ENCODE data around the gene LY6G5B. TPM values are rescaled to one million over a fixed set of nuclear protein-coding genes. Genes with fewer than 3 reads are reported as not detected.
A peak's percentile ranks its signal among the peaks of the same experiment; 100 is the strongest.

Gene LY6G5B
- total and polyA plus RNA-seq, 5 experiments from 2014 or later: 0.25 to 48.8 (median 44.1) TPM; not detected in 2

DNA sequence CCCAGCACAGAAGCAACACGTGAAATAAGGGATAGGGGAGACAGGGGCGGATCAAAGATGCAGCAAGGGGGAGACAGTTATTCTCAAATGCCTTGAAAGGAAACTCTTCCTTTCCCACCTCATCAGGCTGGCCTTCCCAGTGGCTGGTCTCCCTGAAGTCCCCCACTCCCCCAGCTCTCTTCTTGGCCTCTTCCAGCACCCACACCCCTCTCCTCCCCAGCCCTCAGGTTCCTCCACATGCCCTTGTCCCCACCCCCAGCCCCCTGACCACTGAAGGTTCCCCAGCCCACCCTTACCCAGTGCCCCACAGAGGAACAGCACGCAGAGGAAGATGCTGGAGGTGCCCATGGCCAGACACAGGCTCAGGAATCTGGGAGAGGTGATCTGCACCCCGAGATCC lies 43.7 kb downstream of the LY6G5B start:
- Mint-ChIP-seq H3K36me3 (no peaks in the 10 kb centered on the region), H3K4me3 (no peak overlapping the region), H3K4me1 (peaks cover 18 to 28% (median 25%) of the 10 kb centered on the region in 4 donors), H3K27me3 (no peaks in the 10 kb centered on the region), H3K9me3 (no peaks in the 10 kb centered on the region), H3K27ac (peak overlapping the region in 3 of 10 donors; percentile 27 to 56 (median 31))
- ATAC-seq (no peak), DNase-seq (no peak)
- POLR2A ChIA-PET: interaction anchor here (1.0 kb wide), 1 partner anchor 10 kb away, joined by 5 read pairs; the partner anchor contains the start of gene ABHD16A

DNA sequence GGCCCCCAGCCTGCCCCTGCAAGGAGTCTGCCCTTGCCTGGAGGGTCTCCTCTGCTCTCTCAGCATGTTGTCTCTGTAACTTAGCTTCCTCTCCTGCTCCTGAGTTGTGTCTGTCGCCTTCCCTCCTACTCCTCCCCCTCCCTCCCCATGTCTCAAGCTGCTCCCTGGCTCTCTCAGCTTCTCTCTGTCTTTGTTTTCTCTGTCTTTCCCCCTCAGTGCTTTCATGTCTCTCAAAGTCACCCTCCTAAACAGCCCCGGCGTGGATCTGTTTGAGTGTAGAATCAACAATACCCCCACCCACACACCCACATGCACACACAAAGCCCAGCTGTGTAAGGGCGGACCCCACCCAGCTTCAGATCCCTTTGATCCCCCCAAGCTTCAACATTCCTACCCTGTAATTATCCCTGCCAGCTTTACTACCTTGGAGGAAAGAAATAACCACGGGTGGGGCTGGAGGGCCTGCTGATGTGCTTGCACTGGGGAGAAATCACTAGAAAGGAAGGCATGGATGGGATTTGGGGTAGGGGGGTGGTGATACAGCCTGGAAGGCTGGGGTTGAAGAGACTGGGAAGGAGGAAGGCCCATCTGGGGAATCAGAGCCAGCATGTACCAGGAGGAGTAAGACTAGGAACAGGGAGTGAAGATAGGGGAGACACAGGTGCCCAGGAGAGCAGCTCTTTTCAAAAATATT lies 44.4 kb downstream of the LY6G5B start:
- Mint-ChIP-seq H3K4me1 (peaks cover 18 to 28% (median 25%) of the 10 kb centered on the region in 4 donors), H3K36me3 (no peaks in the 10 kb centered on the region), H3K27ac (peak overlapping the region in 7 of 10 donors; percentile 10 to 88 (median 75)), H3K4me3 (peak overlapping the region in 1 of 10 donors; percentile 5), H3K27me3 (no peaks in the 10 kb centered on the region), H3K9me3 (no peaks in the 10 kb centered on the region)
- ATAC-seq: no peak
- POLR2A ChIA-PET: interaction anchor here (1.0 kb wide), 1 partner anchor 11 kb away, joined by 5 read pairs; the partner anchor contains the start of gene ABHD16A
- no peak for DNase-seq

DNA sequence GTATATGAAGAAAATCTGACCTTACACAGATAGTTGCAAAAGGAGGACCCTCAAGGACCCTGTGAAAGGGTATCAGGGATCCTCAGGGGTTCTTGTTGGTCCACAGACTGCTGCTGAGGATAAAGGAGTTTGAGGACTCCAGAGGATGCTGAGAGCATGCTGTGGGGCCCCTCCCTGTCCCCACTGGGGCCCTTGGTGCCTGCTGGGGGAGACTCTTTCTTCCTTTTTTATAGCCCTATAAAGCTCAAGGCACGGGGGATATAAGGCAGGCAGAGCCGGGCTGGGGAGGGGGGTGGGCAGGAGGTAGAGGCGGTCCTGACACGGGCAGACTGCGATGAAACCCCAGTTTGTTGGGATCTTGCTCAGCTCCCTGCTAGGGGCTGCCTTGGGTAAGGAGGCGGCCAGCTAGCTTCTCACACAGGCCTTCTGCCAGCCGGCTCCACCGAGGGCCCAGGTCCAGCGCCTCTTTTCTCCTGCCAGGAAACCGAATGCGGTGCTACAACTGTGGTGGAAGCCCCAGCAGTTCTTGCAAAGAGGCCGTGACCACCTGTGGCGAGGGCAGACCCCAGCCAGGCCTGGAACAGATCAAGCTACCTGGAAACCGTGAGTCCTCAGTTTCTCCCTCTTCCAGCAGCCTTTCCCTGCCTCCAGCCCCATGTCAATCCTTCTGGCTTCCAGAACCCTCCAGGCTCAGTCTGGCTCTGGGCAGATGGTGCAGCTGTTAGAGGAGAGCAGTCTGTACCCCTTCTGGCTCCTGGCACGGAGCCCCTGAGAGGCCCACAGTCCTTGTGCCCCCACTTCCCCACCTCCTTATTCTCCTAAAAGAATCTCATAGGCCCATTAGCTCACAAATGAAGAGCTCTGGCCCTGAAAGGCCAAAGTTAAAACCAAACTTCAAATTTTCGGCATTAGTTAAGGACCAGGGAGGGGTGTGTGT lies 45.5 kb downstream of the LY6G5B start, which contains the start of gene LY6G6D:
LY6G6D (plus strand) TSS at position 327 of the 937 bp plus-strand sequence; CDS start at position 335, 8 bp downstream.
- Mint-ChIP-seq H3K27ac (peak within 1 kb of the TSS in 7 of 10 donors; percentile 10 to 88 (median 75)), H3K36me3 (no peaks in the 10 kb centered on the region), H3K9me3 (no peaks in the 10 kb centered on the region), H3K27me3 (no peaks in the 10 kb centered on the region), H3K4me3 (peak within 1 kb of the TSS in 1 of 10 donors; percentile 5), H3K4me1 (peaks cover 22 to 28% (median 25%) of the 10 kb centered on the region in 4 donors)
- POLR2A ChIA-PET: interaction anchor here (0.7 to 1.0 kb wide), 3 partner anchors 8 to 139 kb away, joined by 3 to 4 read pairs (median 3); partner anchors contain the start of genes ABHD16A and MPIG6B
- DNase-seq (no peak), ATAC-seq (no peak)

DNA sequence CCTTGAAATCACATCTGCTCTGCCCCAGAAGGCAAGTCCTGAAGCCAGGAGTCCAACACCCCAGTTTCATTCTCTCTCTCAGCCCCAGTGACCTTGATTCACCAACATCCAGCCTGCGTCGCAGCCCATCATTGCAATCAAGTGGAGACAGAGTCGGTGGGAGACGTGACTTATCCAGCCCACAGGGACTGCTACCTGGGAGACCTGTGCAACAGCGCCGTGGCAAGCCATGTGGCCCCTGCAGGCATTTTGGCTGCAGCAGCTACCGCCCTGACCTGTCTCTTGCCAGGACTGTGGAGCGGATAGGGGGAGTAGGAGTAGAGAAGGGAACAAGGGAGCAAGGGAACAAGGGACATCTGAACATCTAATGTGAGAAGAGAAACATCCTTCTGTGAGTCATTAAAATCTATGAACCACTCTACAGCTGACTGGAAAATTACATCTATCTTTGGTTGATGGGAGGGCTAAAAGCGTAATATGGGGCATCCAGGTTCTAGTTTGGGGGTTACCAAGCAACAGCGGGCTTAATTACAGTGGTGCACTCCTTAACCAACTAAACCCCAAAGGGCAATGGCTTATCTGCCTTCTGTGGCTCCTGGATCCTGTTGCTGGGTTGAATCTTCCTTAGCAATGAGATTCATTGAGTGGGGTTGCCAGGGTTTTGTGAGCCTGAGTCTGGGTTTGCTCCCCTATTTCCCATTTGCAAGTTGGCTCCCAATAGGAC lies 47.9 kb downstream of the LY6G5B start:
- Mint-ChIP-seq H3K36me3 (no peaks in the 10 kb centered on the region), H3K4me1 (peaks cover 8 to 15% (median 11%) of the 10 kb centered on the region in 4 donors), H3K4me3 (no peak overlapping the region), H3K27me3 (no peaks in the 10 kb centered on the region), H3K27ac (no peak overlapping the region), H3K9me3 (no peaks in the 10 kb centered on the region)
- DNase-seq (no peak), ATAC-seq (no peak)
- POLR2A ChIA-PET: no interaction called here

DNA sequence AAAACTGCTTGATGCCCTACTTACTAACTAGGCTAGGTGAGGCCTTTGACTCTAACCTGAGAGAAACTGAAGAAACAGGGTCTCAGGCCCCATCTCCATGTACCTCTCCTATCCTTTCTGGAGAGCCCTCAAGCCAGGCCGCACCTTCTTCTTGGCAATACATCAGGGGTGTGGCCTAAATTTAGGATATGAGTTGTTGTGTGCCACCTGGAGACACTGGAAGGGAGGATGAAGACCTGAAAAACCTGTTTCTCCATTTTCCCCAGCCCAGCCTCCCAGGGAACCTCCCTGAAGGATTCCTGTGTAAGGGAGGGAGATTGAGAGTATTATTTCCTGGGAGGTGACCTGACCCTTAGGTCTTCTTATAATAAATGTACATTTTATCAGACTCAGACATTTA lies 48.5 kb downstream of the LY6G5B start:
- ATAC-seq (no peak), DNase-seq (no peak)
- Mint-ChIP-seq H3K4me3 (no peak overlapping the region), H3K9me3 (no peaks in the 10 kb centered on the region), H3K27me3 (no peaks in the 10 kb centered on the region), H3K27ac (no peak overlapping the region), H3K36me3 (no peaks in the 10 kb centered on the region), H3K4me1 (peaks cover 9 to 15% (median 13%) of the 10 kb centered on the region in 4 donors)
- POLR2A ChIA-PET: no interaction called here

DNA sequence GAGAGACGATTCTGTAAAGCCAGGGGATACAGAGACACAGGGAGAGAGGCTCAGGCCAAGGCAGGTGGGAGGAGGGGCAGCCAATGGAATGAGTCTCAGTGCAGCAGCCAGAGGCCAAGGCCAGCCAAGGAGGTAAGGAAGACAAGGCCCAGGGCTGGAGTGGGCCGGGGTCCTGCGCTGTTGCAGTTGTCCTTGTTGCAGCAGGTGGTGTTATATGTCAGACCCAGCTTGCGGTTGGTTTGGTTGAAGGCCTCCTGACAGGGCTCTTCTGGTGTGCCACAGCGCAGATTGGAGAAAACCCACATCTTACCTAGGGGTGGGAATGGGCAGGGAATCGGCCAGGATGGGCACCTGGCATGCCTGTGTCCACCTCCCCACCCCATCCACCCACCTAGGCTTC lies 49.2 kb downstream of the LY6G5B start:
- H3K9me3 Mint-ChIP-seq: no peaks in the 10 kb centered on the region
- no peaks in the 10 kb centered on the region for H3K27me3 Mint-ChIP-seq
- ATAC-seq (no peak), DNase-seq (no peak)
- POLR2A ChIA-PET: no interaction called here
- H3K27ac Mint-ChIP-seq: peak overlapping the region in 1 of 10 donors; percentile 56
- peaks cover 10 to 17% (median 14%) of the 10 kb centered on the region in 4 donors for H3K4me1 Mint-ChIP-seq
- no peaks in the 10 kb centered on the region for H3K36me3 Mint-ChIP-seq
- no peak overlapping the region for H3K4me3 Mint-ChIP-seq

DNA sequence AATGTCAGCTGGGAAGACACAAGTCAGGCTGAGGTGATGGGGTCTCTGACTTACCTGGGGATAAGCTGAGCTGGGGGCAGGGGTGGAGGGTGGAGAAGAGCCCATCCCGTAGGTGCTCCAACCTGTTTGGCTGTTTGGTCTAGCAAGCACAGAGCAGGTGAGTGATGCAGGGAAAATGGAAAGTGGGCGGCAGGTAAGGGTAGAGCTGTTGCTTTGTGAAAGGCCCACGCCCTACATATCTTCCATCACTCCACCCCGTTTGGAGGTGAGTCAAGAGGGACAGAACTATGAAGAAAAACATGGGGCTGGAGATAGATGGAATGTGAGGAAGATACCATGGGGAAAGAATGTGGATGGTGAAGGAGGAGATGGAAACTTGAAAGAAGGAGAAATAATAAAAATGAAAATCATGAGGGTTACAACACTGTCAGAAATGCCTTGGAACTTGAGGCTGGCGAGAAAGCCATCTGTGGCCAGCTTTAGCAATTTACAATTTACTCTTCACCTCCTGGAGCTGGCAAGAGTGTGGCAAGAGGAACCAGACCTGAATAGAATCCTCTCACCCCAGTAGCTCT lies 50.5 kb downstream of the LY6G5B start:
- ATAC-seq (no peak), DNase-seq (no peak)
- peak overlapping the region in 1 of 10 donors; percentile 74 for H3K27ac Mint-ChIP-seq
- no peak overlapping the region for H3K4me3 Mint-ChIP-seq
- no peaks in the 10 kb centered on the region for H3K9me3 Mint-ChIP-seq
- no peaks in the 10 kb centered on the region for H3K27me3 Mint-ChIP-seq
- H3K4me1 Mint-ChIP-seq: peaks cover 10 to 21% (median 13%) of the 10 kb centered on the region in 4 donors
- POLR2A ChIA-PET: no interaction called here
- H3K36me3 Mint-ChIP-seq: no peaks in the 10 kb centered on the region

DNA sequence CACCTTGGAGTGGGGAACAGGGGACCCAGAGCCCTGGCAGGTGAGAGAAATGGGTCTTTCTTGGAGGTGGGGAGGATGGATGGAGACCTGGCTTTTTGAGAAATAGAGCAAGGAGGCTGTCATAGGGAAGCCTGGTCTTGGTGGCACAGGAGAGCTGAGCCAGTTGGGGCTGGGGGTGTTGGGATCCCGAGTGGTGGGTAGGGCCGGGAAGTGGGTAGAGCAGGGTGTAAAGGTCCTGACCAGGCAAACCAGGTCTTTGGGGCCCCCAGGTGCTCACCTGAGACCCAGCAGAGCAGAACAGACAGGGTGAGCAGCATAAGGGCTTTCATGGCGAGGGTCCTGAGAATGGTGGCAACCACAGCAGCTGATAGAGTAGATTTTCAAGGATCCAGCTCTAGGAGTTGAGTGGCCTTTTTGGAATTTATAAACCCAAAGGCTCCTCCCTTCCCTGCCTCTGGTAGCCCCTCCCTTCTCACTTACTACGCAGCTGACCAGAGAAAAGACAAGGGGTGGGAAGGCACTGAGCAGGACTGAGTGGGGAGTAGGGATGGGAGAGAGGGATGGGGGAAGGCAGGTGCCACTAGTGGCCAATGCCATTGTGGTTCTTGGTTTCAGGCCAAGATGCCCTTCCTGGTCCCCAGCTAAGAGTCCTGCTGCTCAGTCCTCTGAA lies 51.7 kb downstream of the LY6G5B start, which contains the start of gene LY6G6C:
LY6G6C (minus strand) TSS at position 396 of the 670 bp plus-strand sequence; CDS start at position 329, 67 bp downstream.
- H3K36me3 Mint-ChIP-seq: no peaks in the 10 kb centered on the region
- H3K27ac Mint-ChIP-seq: peak within 1 kb of the TSS in 5 of 10 donors; percentile 7 to 87 (median 78)
- H3K27me3 Mint-ChIP-seq: no peaks in the 10 kb centered on the region
- POLR2A ChIA-PET: interaction anchor here (0.6 kb wide), 1 partner anchor 86 kb away, joined by 8 read pairs; no protein-coding TSS in a partner anchor
- peaks cover 14 to 30% (median 23%) of the 10 kb centered on the region in 4 donors for H3K4me1 Mint-ChIP-seq
- peak within 1 kb of the TSS in 2 of 10 donors; percentile 1 to 30 for H3K4me3 Mint-ChIP-seq
- no peaks in the 10 kb centered on the region for H3K9me3 Mint-ChIP-seq
- ATAC-seq (no peak), DNase-seq (no peak)

DNA sequence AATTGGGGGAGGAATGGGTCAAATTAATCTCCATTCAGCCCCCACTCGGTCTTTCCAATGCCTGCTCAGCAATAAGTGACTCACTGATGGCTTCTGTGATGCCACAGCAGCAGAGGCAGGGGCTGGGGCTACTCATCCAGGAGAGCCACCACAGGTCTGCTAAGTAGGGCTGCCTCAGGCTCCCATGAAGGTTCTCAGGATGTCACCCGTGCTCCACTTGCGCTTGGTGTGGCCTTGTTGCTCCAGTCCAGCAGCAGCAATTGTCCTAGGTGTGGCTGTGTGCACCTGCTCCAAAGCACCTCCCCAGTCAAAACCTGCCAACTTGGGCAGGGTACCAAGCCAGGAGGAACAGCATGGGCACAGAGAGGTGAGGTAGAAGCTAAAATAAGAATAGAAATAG lies 52.4 kb downstream of the LY6G5B start:
- POLR2A ChIA-PET: interaction anchor here (0.6 to 0.7 kb wide), 2 partner anchors 69 to 101 kb away, joined by 3 to 5 read pairs; no protein-coding TSS in a partner anchor
- Mint-ChIP-seq H3K27me3 (no peaks in the 10 kb centered on the region), H3K27ac (peak overlapping the region in 2 of 10 donors; percentile 7 to 63), H3K36me3 (no peaks in the 10 kb centered on the region), H3K4me3 (no peak overlapping the region), H3K9me3 (no peaks in the 10 kb centered on the region), H3K4me1 (peaks cover 18 to 35% (median 30%) of the 10 kb centered on the region in 4 donors)
- DNase-seq: no peak
- no peak for ATAC-seq

Measured in naive thymus-derived CD8-positive, alpha-beta T cell (primary cell).